HL-60/S4 (cell line): ENCODE data around the gene SH3D19.
"Not testable (repeated sequence)": the region's sequence is repeated elsewhere in the genome, so short reads cannot be mapped to it uniquely, and the experiment has no call there.

Experiments used
- in situ Hi-C: fragments of 300-500 bp; cut with MboI; formaldehyde crosslinking; loops from 2 replicates; pipeline ENCODE4 v1.14.3; 2022; ENCODE audit warnings: low sequenced_read_pairs

The SH3D19 gene

GRCh38 chr4:151284534-151285245, 40.7 kb downstream of the SH3D19 start:
- in situ Hi-C loops: no loop called here

GRCh38 chr4:151276787-151277562, 48.4 kb downstream of the SH3D19 start, which contains the start of gene PRSS48:
PRSS48 (plus strand) TSS chr4:151277161; CDS start chr4:151277173, 12 bp downstream.
- in situ Hi-C loops: no loop called here

- in situ Hi-C loops: not testable (repeated sequence)
Measured at GRCh38 chr4:151268905-151269304, 56.5 kb downstream of the SH3D19 start.

- in situ Hi-C loops: no loop called here
Measured at GRCh38 chr4:151267822-151268535, 57.4 kb downstream of the SH3D19 start.

- in situ Hi-C loops: no loop called here
Measured at GRCh38 chr4:151267104-151267503, 58.3 kb downstream of the SH3D19 start.

GRCh38 chr4:151266497-151266896, 58.9 kb downstream of the SH3D19 start:
- in situ Hi-C loops: no loop called here

- in situ Hi-C loops: no loop called here
Measured at GRCh38 chr4:151263455-151263854, 62.0 kb downstream of the SH3D19 start.

- in situ Hi-C loops: no loop called here
Measured at GRCh38 chr4:151260526-151260925, 64.9 kb downstream of the SH3D19 start.

- in situ Hi-C loops: no loop called here
Measured at GRCh38 chr4:151259752-151260151, 65.7 kb downstream of the SH3D19 start.

- in situ Hi-C loops: no loop called here
Measured at GRCh38 chr4:151257704-151258103, 67.7 kb downstream of the SH3D19 start.

GRCh38 chr4:151256134-151256533, 69.3 kb downstream of the SH3D19 start:
- in situ Hi-C loops: no loop called here

- in situ Hi-C loops: not testable (repeated sequence)
Measured at GRCh38 chr4:151255680-151256079, 69.7 kb downstream of the SH3D19 start.

GRCh38 chr4:151255226-151255625, 70.2 kb downstream of the SH3D19 start:
- in situ Hi-C loops: not testable (repeated sequence)

- in situ Hi-C loops: no loop called here
Measured at GRCh38 chr4:151251603-151252304, 73.7 kb downstream of the SH3D19 start.

GRCh38 chr4:151250706-151251105, 74.7 kb downstream of the SH3D19 start:
- in situ Hi-C loops: no loop called here

- in situ Hi-C loops: no loop called here
Measured at GRCh38 chr4:151248519-151248918, 76.9 kb downstream of the SH3D19 start.

GRCh38 chr4:151247395-151247794, 78.0 kb downstream of the SH3D19 start:
- in situ Hi-C loops: no loop called here

- in situ Hi-C loops: no loop called here
Measured at GRCh38 chr4:151246742-151247141, 78.7 kb downstream of the SH3D19 start.

GRCh38 chr4:151242305-151242704, 83.1 kb downstream of the SH3D19 start:
- in situ Hi-C loops: no loop called here

- in situ Hi-C loops: no loop called here
Measured at GRCh38 chr4:151239608-151240007, 85.8 kb downstream of the SH3D19 start.

GRCh38 chr4:151238477-151238876, 86.9 kb downstream of the SH3D19 start:
- in situ Hi-C loops: no loop called here
